ENCODE measurements around the gene TCF4. TPM values are rescaled to one million over a fixed set of nuclear protein-coding genes. Genes with fewer than 3 reads are reported as not detected.

The TCF4 gene
- polyA plus RNA-seq, 1 of the 3 experiments (the other 2 are of a cell fraction) = 39.1 TPM

DNA sequence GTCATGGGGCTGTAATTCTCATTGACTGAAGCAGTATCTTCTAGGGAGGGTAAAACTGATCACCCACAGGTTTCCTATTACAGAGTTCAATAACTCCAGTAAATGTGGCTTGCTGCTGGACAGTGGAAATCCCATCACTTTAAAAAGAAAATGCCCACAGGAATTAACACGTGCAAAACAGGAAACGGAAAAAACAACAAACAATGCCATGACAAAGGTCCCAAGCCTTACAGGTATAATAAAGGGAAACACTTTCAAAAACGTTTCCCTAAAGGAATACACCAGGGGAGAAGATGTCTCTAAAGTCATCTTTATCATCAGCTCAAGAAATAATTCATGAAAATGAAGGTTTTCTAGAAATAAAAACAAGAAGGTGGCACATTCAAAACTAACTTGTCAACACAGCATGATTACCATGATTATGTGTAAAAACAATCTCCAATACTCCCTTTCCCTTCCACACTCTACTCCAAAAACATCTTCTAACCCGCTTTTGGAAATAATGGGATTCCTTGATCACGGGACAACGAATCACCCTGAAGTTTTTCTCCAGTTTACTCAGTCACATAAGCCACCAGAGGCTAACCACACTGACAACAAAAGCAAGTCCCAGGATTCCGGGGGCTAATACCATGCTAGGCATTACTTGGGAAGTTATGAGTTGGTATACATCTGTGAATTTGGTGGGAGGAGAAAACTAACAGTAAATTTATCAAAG lies 167.9 kb downstream of the TCF4 start:
- no peaks in the 10 kb centered on the region for H3K9me2 ChIP-seq

DNA sequence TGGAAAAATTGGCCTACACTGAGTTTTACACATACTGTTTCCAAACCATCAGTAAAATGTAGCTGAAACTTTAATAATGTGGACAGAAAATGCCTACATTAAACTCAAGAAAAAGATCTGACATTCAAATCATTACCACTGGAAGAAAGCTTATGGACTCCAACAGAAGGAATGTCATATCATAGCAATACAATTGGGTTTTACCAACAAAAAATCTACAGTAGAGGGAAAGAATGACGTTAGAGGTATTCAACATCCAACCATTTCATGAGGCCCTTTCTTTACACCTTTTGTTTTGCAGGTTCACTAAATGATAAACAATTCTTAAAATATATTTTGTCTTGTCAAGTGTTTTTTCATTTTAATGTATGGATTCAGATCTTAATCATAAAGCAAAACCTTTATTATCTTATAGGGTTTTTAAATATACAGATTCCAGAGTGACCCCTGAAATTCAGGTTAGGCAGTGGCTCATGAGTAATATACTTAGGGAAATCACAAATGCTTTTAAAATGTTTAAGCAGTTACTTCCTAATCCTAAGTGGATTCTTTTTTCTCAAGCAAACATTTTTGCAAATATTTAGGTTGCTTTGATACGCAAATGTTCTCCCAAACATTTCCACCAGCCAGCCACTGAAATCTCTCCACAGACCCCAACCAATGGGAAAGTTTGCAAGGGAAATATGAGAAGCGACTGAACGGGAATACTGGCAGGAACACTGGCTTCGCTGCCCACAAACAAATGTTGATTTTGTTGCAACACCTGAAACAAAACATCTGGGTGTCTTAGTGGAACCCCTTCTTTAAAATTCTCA lies 168.7 kb downstream of the TCF4 start:
- ChIA-PET POLR2A (no interaction called here), CTCF (interaction anchor here (1.1 to 1.3 kb wide), 2 partner anchors 13 to 26 kb away, joined by 3 to 4 read pairs; no protein-coding TSS in a partner anchor)

More for the DNA sequence above, 167.9 kb downstream of the TCF4 start:
- H3K79me2 ChIP-seq (ENCODE audit: insufficient read depth) = peaks cover 85% of the 10 kb centered on the region
- WGBS (ENCODE audit: low lambda C conversion rate) = 84% methylated on average over 7 of the region's 7 CpGs
- no peak overlapping the region for H3K4me2 ChIP-seq
- no peak overlapping the region for H2AFZ ChIP-seq (ENCODE audit: low read depth)
- no peak for DNase-seq
- H3K36me3 ChIP-seq (replicated peaks in 1 of 2; ENCODE audit: control insufficient read depth in 1 of 2, insufficient read depth in 2 of 2, low read length in 1 of 2) = no peaks in the 10 kb centered on the region
- no peak overlapping the region for H3K9ac ChIP-seq
- ChIA-PET CTCF (no interaction called here), POLR2A (no interaction called here)
- H3K4me3 ChIP-seq (ENCODE audit: low read depth in 2 of 2, low read length in 1 of 2) = no peak overlapping the region
- peak overlapping the region in 1 of 2 experiments; percentile 39; a peak in 3 of 4 replicates for H3K27ac ChIP-seq (ENCODE audit: low read depth in 2 of 2, low read length in 1 of 2)
- H4K20me1 ChIP-seq (ENCODE audit: insufficient read depth) = no peaks in the 10 kb centered on the region
- no peaks in the 10 kb centered on the region for H3K9me3 ChIP-seq
- H3K27me3 ChIP-seq (ENCODE audit: insufficient read depth) = no peaks in the 10 kb centered on the region
- peaks cover 40 to 51% of the 10 kb centered on the region in 2 experiments; a peak in 3 of 4 replicates for H3K4me1 ChIP-seq (ENCODE audit: control insufficient read depth in 1 of 2, insufficient read depth in 2 of 2, low read depth in 1 of 2, low read length in 1 of 2)
- TF ChIP-seq GABPA (IDR thresholded peaks at IDR 0.05; ENCODE audit: low read depth) = no peak
- no peak for TF ChIP-seq NRF1 (IDR thresholded peaks at IDR 0.05; ENCODE audit: low read depth, low read length)
- TF ChIP-seq FOXM1 (IDR thresholded peaks at IDR 0.05; ENCODE audit: low read depth) = no peak
- TF ChIP-seq RAD21 (IDR thresholded peaks at IDR 0.05; ENCODE audit: low read length) = no peak
- no peak for TF ChIP-seq YY1 (IDR thresholded peaks at IDR 0.05; ENCODE audit: low read depth)
- peaks cover 5% of the 10 kb centered on the region for H3F3A ChIP-seq (replicated peaks; ENCODE audit: insufficient read depth)

More for the DNA sequence above, 168.7 kb downstream of the TCF4 start:
- Histone ChIP-seq H3K4me3 (ENCODE audit: low read depth in 2 of 2, low read length in 1 of 2) (no peak overlapping the region), H3K9me2 (no peaks in the 10 kb centered on the region), H3K9me3 (no peaks in the 10 kb centered on the region), H3K4me1 (ENCODE audit: control insufficient read depth in 1 of 2, insufficient read depth in 2 of 2, low read depth in 1 of 2, low read length in 1 of 2) (peaks cover 40 to 51% of the 10 kb centered on the region in 2 experiments; a peak in 3 of 4 replicates), H3K9ac (no peak overlapping the region), H3K27me3 (ENCODE audit: insufficient read depth) (no peaks in the 10 kb centered on the region), H3K27ac (ENCODE audit: low read depth in 2 of 2, low read length in 1 of 2) (0 out of 4 replicates have a peak overlapping the region, but pooled peaks of 1 of the 2 experiments have one; percentile 39), H3K36me3 (replicated peaks in 1 of 2; ENCODE audit: control insufficient read depth in 1 of 2, insufficient read depth in 2 of 2, low read length in 1 of 2) (no peaks in the 10 kb centered on the region), H3K4me2 (no peak overlapping the region), H3K79me2 (ENCODE audit: insufficient read depth) (peaks cover 89% of the 10 kb centered on the region), H4K20me1 (ENCODE audit: insufficient read depth) (no peaks in the 10 kb centered on the region), H3F3A (replicated peaks; ENCODE audit: insufficient read depth) (peaks cover 9% of the 10 kb centered on the region), H2AFZ (ENCODE audit: low read depth) (no peak overlapping the region)
- TF ChIP-seq JUND (IDR thresholded peaks at IDR 0.05) = no peak
- TF ChIP-seq TAF1 (IDR thresholded peaks at IDR 0.05; ENCODE audit: borderline replicate concordance, low read depth, low read length) = no peak
- TF ChIP-seq, protein P1, sequence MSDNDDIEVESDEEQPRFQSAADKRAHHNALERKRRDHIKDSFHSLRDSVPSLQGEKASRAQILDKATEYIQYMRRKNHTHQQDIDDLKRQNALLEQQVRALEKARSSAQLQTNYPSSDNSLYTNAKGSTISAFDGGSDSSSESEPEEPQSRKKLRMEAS (IDR thresholded peaks at IDR 0.05; ENCODE audit: low read depth) = no peak
- TF ChIP-seq MXI1 (IDR thresholded peaks at IDR 0.05; ENCODE audit: low read depth, low read length) = no peak
- TF ChIP-seq POLR2AphosphoS5 (IDR thresholded peaks at IDR 0.05; ENCODE audit: low read depth, low read length) = no peak
- no peak for TF ChIP-seq YY1 (IDR thresholded peaks at IDR 0.05; ENCODE audit: low read depth)
- TF ChIP-seq, protein P2, sequence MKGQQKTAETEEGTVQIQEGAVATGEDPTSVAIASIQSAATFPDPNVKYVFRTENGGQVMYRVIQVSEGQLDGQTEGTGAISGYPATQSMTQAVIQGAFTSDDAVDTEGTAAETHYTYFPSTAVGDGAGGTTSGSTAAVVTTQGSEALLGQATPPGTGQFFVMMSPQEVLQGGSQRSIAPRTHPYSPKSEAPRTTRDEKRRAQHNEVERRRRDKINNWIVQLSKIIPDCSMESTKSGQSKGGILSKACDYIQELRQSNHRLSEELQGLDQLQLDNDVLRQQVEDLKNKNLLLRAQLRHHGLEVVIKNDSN (IDR thresholded peaks at IDR 0.05; ENCODE audit: borderline replicate concordance, low read depth) = no peak
- TF ChIP-seq, protein P3, sequence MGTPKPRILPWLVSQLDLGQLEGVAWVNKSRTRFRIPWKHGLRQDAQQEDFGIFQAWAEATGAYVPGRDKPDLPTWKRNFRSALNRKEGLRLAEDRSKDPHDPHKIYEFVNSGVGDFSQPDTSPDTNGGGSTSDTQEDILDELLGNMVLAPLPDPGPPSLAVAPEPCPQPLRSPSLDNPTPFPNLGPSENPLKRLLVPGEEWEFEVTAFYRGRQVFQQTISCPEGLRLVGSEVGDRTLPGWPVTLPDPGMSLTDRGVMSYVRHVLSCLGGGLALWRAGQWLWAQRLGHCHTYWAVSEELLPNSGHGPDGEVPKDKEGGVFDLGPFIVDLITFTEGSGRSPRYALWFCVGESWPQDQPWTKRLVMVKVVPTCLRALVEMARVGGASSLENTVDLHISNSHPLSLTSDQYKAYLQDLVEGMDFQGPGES (IDR thresholded peaks at IDR 0.05; ENCODE audit: low read depth, low read length) = no peak
- TF ChIP-seq, protein P4, sequence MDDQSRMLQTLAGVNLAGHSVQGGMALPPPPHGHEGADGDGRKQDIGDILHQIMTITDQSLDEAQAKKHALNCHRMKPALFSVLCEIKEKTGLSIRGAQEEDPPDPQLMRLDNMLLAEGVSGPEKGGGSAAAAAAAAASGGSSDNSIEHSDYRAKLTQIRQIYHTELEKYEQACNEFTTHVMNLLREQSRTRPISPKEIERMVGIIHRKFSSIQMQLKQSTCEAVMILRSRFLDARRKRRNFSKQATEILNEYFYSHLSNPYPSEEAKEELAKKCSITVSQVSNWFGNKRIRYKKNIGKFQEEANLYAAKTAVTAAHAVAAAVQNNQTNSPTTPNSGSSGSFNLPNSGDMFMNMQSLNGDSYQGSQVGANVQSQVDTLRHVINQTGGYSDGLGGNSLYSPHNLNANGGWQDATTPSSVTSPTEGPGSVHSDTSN (IDR thresholded peaks at IDR 0.05) = no peak
- TF ChIP-seq, protein P5, sequence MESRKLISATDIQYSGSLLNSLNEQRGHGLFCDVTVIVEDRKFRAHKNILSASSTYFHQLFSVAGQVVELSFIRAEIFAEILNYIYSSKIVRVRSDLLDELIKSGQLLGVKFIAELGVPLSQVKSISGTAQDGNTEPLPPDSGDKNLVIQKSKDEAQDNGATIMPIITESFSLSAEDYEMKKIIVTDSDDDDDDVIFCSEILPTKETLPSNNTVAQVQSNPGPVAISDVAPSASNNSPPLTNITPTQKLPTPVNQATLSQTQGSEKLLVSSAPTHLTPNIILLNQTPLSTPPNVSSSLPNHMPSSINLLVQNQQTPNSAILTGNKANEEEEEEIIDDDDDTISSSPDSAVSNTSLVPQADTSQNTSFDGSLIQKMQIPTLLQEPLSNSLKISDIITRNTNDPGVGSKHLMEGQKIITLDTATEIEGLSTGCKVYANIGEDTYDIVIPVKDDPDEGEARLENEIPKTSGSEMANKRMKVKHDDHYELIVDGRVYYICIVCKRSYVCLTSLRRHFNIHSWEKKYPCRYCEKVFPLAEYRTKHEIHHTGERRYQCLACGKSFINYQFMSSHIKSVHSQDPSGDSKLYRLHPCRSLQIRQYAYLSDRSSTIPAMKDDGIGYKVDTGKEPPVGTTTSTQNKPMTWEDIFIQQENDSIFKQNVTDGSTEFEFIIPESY (IDR thresholded peaks at IDR 0.05; ENCODE audit: borderline replicate concordance, low read depth) = no peak
- no peak for TF ChIP-seq ELF1 (IDR thresholded peaks at IDR 0.05)
- no peak for TF ChIP-seq FOSL2 (IDR thresholded peaks at IDR 0.05; ENCODE audit: borderline replicate concordance, low read depth)
- DNase-seq = no peak
- whole genome bisulfite sequencing (ENCODE audit: low lambda C conversion rate) = 93% methylated on average over 5 of the region's 5 CpGs
